Activated naive CD4-positive, alpha-beta T cell (primary cell): ENCODE data around the gene PEAK3.

ENCODE experiments used
- DNase-seq, 4 experiments: peaks; one replicate each; lab custom pipeline; 2025; lab: John Stamatoyannopoulos, UW

The PEAK3 gene

GRCh38 chr19:2249880-2250765, 31.9 kb downstream of the PEAK3 start:
- no peak for DNase-seq

GRCh38 chr19:2249010-2249866, 32.7 kb downstream of the PEAK3 start, which contains the start of gene AMH:
TSS of gene AMH (plus strand) at chr19:2249323. CDS start at chr19:2249333, 10 bp downstream.
- no peak for DNase-seq

- DNase-seq = no peak
Measured at GRCh38 chr19:2248136-2249009, 33.6 kb downstream of the PEAK3 start.

GRCh38 chr19:2247433-2248101, 34.4 kb downstream of the PEAK3 start:
- no peak for DNase-seq

- no peak for DNase-seq
Measured at GRCh38 chr19:2246801-2247361, 35.1 kb downstream of the PEAK3 start.

- no peak for DNase-seq
Measured at GRCh38 chr19:2246014-2246620, 35.9 kb downstream of the PEAK3 start.

GRCh38 chr19:2245273-2245672, 36.7 kb downstream of the PEAK3 start:
- DNase-seq = no peak

GRCh38 chr19:2244486-2244885, 37.5 kb downstream of the PEAK3 start:
- DNase-seq = no peak

GRCh38 chr19:2244125-2244411, 37.9 kb downstream of the PEAK3 start:
- no peak for DNase-seq

GRCh38 chr19:2243274-2244124, 38.5 kb downstream of the PEAK3 start:
- no peak for DNase-seq

- DNase-seq = no peak
Measured at GRCh38 chr19:2242816-2243215, 39.2 kb downstream of the PEAK3 start.

- DNase-seq = no peak
Measured at GRCh38 chr19:2242092-2242537, 39.9 kb downstream of the PEAK3 start.

GRCh38 chr19:2240881-2241760, 40.9 kb downstream of the PEAK3 start:
- no peak for DNase-seq

- DNase-seq = no peak
Measured at GRCh38 chr19:2239771-2240770, 41.9 kb downstream of the PEAK3 start.

- DNase-seq = no peak
Measured at GRCh38 chr19:2239173-2239572, 42.8 kb downstream of the PEAK3 start.

- DNase-seq = no peak
Measured at GRCh38 chr19:2237869-2238153, 44.2 kb downstream of the PEAK3 start.

GRCh38 chr19:2237051-2237868, 44.7 kb downstream of the PEAK3 start:
- DNase-seq = no peak
